Ammon's horn (tissue), 1 donor: ENCODE measurements around the gene TEX19.
"Not testable (repeated sequence)": the region's sequence is repeated elsewhere in the genome, so short reads cannot be mapped to it uniquely, and the experiment has no call there.

Experiments
- DNase-seq: peaks from one replicate; pipeline ENCODE4 v3.0.0-alpha.2; 2016; ENCODE audit warnings: low spot score

The TEX19 gene

GRCh38 chr17:82356845-82357355 is 2.1 kb upstream of the TEX19 start:
- DNase-seq: no peak

GRCh38 chr17:82357394-82357793 is 1.7 kb upstream of the TEX19 start:
- DNase-seq: no peak

GRCh38 chr17:82359451-82360074 is 516 bp downstream of the TEX19 start:
- DNase-seq: not testable (repeated sequence)

GRCh38 chr17:82361885-82362633 is 3.0 kb downstream of the TEX19 start:
- no peak for DNase-seq

GRCh38 chr17:82365606-82366295 is 6.7 kb downstream of the TEX19 start:
- DNase-seq: no peak

- no peak for DNase-seq
Measured at GRCh38 chr17:82366749-82367148, 7.7 kb downstream of the TEX19 start.

GRCh38 chr17:82367724-82368524 is 8.9 kb downstream of the TEX19 start:
- DNase-seq: no peak

GRCh38 chr17:82369211-82369610 is 10.2 kb downstream of the TEX19 start:
- DNase-seq: no peak

- peak; percentile 24 for DNase-seq
Measured at GRCh38 chr17:82370471-82371332, 11.7 kb downstream of the TEX19 start.

- DNase-seq: no peak
Measured at GRCh38 chr17:82371333-82372248, 12.5 kb downstream of the TEX19 start, which contains the start of gene UTS2R. UTS2R (plus strand) TSS chr17:82371765; CDS start chr17:82374325, 2,560 bp downstream.

- no peak for DNase-seq
Measured at GRCh38 chr17:82372249-82373071, 13.4 kb downstream of the TEX19 start.

- not testable (repeated sequence) for DNase-seq
Measured at GRCh38 chr17:82373072-82373452, 14.0 kb downstream of the TEX19 start.

- DNase-seq: no peak
Measured at GRCh38 chr17:82373731-82374625, 14.9 kb downstream of the TEX19 start.

GRCh38 chr17:82374626-82375331 is 15.7 kb downstream of the TEX19 start:
- no peak for DNase-seq

GRCh38 chr17:82375359-82376041 is 16.5 kb downstream of the TEX19 start:
- no peak for DNase-seq

- no peak for DNase-seq
Measured at GRCh38 chr17:82376042-82376730, 17.1 kb downstream of the TEX19 start.
